Loucy (cell line): ENCODE data around the gene DUSP7.

Source experiments
- H2AFZ ChIP-seq: fragments of 200-600 bp; sonication (generic); 2 replicates; pipeline ENCODE4 v1.6.0; 2016; ENCODE audit warnings: antibody characterized with exemption, mild to moderate bottlenecking, low read length, moderate library complexity
- H3F3A ChIP-seq: fragments of 200-600 bp; 2 replicates; pipeline ENCODE4 v1.6.0; 2016; ENCODE audit warnings: antibody characterized with exemption, low read depth, mild to moderate bottlenecking
- H3K27me3 ChIP-seq: fragments of 200-600 bp; sonication (generic); 2 replicates; pipeline ENCODE4 v1.6.1; 2014; ENCODE audit warnings: low read length, mild to moderate bottlenecking; ENCODE audit not compliant: insufficient read depth, poor library complexity, severe bottlenecking
- H3K36me3 ChIP-seq: fragments of 200-600 bp; sonication (generic); 2 replicates; pipeline ENCODE4 v1.6.1; 2016; ENCODE audit warnings: low read length; ENCODE audit not compliant: insufficient read depth
- H3K4me1 ChIP-seq: fragments of 200-600 bp; sonication (generic); 2 replicates; pipeline ENCODE4 v1.5.1; 2014; ENCODE audit warnings: low read length, mild to moderate bottlenecking; ENCODE audit not compliant: insufficient read depth, poor library complexity, severe bottlenecking
- H3K4me2 ChIP-seq: fragments of 200-600 bp; sonication (generic); 2 replicates; pipeline ENCODE4 v1.6.0; 2014; ENCODE audit warnings: antibody characterized with exemption, low read length, low read depth, mild to moderate bottlenecking; ENCODE audit not compliant: poor library complexity, severe bottlenecking
- H3K4me3 ChIP-seq: fragments of 200-600 bp; sonication (generic); 2 replicates; pipeline ENCODE4 v1.5.1; 2014; ENCODE audit warnings: low read length, mild to moderate bottlenecking, mixed read lengths; ENCODE audit not compliant: poor library complexity, severe bottlenecking
- H3K79me2 ChIP-seq: fragments of 200-600 bp; sonication (generic); 2 replicates; pipeline ENCODE4 v1.6.1; 2014; ENCODE audit warnings: low read length; ENCODE audit not compliant: insufficient read depth
- H3K9ac ChIP-seq: fragments of 200-600 bp; sonication (generic); 2 replicates; pipeline ENCODE4 v1.6.0; 2014; ENCODE audit warnings: mild to moderate bottlenecking, low read depth, low read length, moderate library complexity; ENCODE audit not compliant: poor library complexity, severe bottlenecking
- H3K9me2 ChIP-seq: fragments of 200-600 bp; sonication (generic); replicated peaks from 2 replicates; pipeline ENCODE4 v1.6.1; 2016; ENCODE audit warnings: low read depth, low read length, mixed read lengths
- H3K9me3 ChIP-seq: fragments of 200-600 bp; sonication (generic); 2 replicates; pipeline ENCODE4 v1.6.1; 2014; ENCODE audit warnings: mild to moderate bottlenecking, antibody characterized with exemption, low read length, low read depth; ENCODE audit not compliant: insufficient read depth
- H4K20me1 ChIP-seq: fragments of 200-600 bp; sonication (generic); 2 replicates; pipeline ENCODE4 v1.6.0; 2014; ENCODE audit warnings: antibody characterized with exemption, low read length, mild to moderate bottlenecking; ENCODE audit not compliant: insufficient read depth, poor library complexity, severe bottlenecking
- EZH2phosphoT487 ChIP-seq: fragments of 200-600 bp; IDR thresholded peaks from 2 replicates; pipeline ENCODE4 v1.6.1; 2018; ENCODE audit warnings: antibody characterized with exemption, mild to moderate bottlenecking, moderate library complexity, borderline replicate concordance
- TF ChIP-seq, protein P1 (sequence below): fragments of 200-600 bp; sonication (generic); conservative IDR thresholded peaks from 2 replicates; pipeline ENCODE4 v1.5.1; 2014; ENCODE audit warnings: mild to moderate bottlenecking, antibody characterized with exemption, low read length

The DUSP7 gene

DNA sequence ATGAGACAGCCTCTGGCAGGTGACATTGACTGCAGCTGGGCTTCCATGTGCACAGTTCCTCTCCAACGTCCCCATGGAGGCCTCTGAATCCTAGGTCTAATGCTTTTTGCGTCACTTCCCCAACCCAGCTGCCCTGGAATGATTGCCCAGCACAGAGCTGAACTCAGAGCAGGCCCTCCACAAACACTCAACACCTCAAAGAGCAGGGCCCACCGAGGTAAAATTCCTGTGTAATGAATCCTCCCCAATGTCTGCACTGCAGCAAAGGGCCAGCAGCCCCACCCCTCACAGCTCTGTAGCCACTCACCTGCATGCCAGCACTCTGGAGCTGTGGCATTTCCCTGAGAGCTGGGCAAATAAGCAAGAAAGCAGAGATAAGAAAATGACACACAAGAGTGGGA is 42.6 kb upstream of the DUSP7 start:
- H4K20me1 ChIP-seq = no peaks in the 10 kb centered on the region
- no peak overlapping the region for H2AFZ ChIP-seq
- H3F3A ChIP-seq = no peaks in the 10 kb centered on the region
- H3K4me1 ChIP-seq = no peaks in the 10 kb centered on the region
- peaks cover 76% of the 10 kb centered on the region; the same call in 1 of the 2 replicates for H3K36me3 ChIP-seq
- H3K9me2 ChIP-seq = no peaks in the 10 kb centered on the region
- H3K4me3 ChIP-seq = no peak overlapping the region
- no peak overlapping the region for H3K9ac ChIP-seq
- H3K9me3 ChIP-seq = 0 out of 2 replicates have a peak, but pooled peaks cover 6% of the 10 kb centered on the region
- H3K4me2 ChIP-seq = no peak overlapping the region
- H3K79me2 ChIP-seq = no peaks in the 10 kb centered on the region; the same call in 1 of the 2 replicates
- no peaks in the 10 kb centered on the region for H3K27me3 ChIP-seq
- TF ChIP-seq, protein P1, sequence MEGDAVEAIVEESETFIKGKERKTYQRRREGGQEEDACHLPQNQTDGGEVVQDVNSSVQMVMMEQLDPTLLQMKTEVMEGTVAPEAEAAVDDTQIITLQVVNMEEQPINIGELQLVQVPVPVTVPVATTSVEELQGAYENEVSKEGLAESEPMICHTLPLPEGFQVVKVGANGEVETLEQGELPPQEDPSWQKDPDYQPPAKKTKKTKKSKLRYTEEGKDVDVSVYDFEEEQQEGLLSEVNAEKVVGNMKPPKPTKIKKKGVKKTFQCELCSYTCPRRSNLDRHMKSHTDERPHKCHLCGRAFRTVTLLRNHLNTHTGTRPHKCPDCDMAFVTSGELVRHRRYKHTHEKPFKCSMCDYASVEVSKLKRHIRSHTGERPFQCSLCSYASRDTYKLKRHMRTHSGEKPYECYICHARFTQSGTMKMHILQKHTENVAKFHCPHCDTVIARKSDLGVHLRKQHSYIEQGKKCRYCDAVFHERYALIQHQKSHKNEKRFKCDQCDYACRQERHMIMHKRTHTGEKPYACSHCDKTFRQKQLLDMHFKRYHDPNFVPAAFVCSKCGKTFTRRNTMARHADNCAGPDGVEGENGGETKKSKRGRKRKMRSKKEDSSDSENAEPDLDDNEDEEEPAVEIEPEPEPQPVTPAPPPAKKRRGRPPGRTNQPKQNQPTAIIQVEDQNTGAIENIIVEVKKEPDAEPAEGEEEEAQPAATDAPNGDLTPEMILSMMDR = no peak
- TF ChIP-seq EZH2phosphoT487 = no peak

DNA sequence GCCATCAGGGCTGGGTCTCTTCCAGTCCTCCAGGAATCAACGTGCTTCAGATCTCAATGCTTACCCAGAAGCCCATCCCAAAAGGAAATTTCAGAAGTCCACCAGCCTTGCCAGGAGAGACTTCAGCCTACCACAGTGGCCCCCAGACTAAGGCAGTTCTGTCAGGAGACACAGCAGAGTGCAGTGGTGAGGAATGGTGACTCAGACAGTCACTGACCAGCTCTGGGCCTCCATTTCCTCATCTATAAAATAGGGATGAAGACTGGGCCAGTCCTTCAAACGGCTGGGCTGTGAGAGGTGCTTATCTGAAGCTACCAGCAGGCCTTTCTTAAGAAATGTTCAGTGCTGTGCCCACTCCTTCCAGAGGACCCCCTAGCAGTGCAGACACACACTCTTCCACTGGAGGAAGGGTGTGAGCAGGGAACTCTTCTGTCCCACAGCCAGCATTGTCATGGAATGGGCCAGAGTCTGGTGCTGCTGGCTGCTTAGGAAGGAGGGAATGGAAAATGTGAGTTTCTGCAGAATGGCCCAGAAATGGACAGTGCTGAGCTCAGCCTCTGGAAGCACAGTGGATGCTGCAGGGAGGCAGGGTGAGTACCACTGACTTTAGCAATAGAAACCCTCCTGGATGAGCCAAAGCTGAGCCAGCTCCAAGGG is 41.6 kb upstream of the DUSP7 start:
- Histone ChIP-seq H4K20me1 (no peaks in the 10 kb centered on the region), H3F3A (no peaks in the 10 kb centered on the region), H3K27me3 (no peaks in the 10 kb centered on the region), H3K9ac (no peak overlapping the region), H3K4me1 (no peaks in the 10 kb centered on the region), H2AFZ (no peak overlapping the region), H3K36me3 (peaks cover 76% of the 10 kb centered on the region; the same call in 1 of the 2 replicates), H3K4me2 (no peak overlapping the region), H3K9me2 (no peaks in the 10 kb centered on the region), H3K79me2 (no peaks in the 10 kb centered on the region; the same call in 1 of the 2 replicates), H3K9me3 (0 out of 2 replicates have a peak, but pooled peaks cover 6% of the 10 kb centered on the region), H3K4me3 (no peak overlapping the region)
- no peak for TF ChIP-seq EZH2phosphoT487
- TF ChIP-seq, protein P1 = no peak

DNA sequence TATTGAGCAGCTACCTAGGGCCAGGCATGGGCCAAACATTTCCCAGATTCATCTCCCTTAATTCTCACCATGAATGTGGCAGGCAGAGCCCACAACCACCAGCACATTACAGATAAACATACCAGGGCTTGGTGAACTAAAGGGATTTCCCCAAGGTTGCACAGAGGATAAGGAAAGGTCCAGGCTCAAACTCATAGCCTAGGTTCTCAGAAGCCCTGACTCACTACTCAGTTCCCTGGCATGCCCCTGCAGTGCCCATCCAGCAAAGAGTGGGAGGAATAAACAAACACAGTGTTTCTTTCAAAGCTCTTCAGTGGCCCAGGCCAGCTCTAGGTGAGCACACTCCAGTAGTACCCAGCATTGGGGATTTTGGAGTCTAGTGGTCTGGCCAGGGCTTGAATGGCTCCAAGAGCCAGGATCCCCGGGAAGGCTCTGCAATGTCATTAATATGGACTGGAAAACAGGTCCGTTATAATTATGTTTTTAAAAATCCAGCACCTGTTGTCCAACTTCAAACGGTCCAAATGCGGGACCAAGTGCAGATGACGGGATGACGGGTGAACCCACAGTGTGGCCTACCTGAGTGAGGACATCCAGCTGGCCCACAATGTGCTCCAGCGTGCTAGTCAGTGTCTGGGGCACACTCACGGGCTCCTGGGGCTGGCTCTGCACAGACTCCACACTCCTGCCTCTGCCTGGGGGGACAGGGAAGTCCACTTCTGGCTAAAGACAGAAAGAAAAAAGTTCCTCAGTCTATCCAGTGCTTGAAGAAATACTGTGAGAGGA is 39.8 kb upstream of the DUSP7 start:
- Histone ChIP-seq H3F3A (no peaks in the 10 kb centered on the region), H3K4me3 (no peak overlapping the region), H3K36me3 (peaks cover 82% of the 10 kb centered on the region; the same call in 1 of the 2 replicates), H3K9ac (no peak overlapping the region), H3K9me2 (no peaks in the 10 kb centered on the region), H3K27me3 (no peaks in the 10 kb centered on the region), H4K20me1 (no peaks in the 10 kb centered on the region), H3K4me1 (no peaks in the 10 kb centered on the region), H3K9me3 (no peaks in the 10 kb centered on the region), H3K79me2 (no peaks in the 10 kb centered on the region; the same call in 1 of the 2 replicates), H3K4me2 (no peak overlapping the region), H2AFZ (no peak overlapping the region)
- TF ChIP-seq EZH2phosphoT487 = no peak
- TF ChIP-seq, protein P1 = no peak
